Gastroesophageal sphincter (tissue), 4 donors: Measurements from ENCODE around the gene KIF22. TPM values are rescaled to one million over a fixed set of nuclear protein-coding genes. Genes with fewer than 3 reads are reported as not detected.

ENCODE experiments used
- ATAC-seq: fragments of 150-250 bp; one replicate; pipeline ENCODE4 v1.9.1; 2016; ENCODE audit warnings: mild to moderate bottlenecking, moderate library complexity
- H3K27ac ChIP-seq, 4 donors: fragments of 200-600 bp; sonication (generic) in 3 of 4; 1 replicate in 3 of 4; 2 replicates in 1 of 4; pipeline ENCODE4 v1.5.1; 2016 to 2019
- H3K27me3 ChIP-seq: fragments of 200-600 bp; sonication (generic); one replicate; pipeline ENCODE4 v1.5.1; 2019
- H3K36me3 ChIP-seq, 2 donors: fragments of 200-600 bp; sonication (generic); one replicate each; pipeline ENCODE4 v1.5.1; 2019; ENCODE audit warnings: control low read depth in 1 of 2
- H3K4me1 ChIP-seq, 3 donors: fragments of 200-600 bp; sonication (generic); 1 replicate in 2 of 3; 2 replicates in 1 of 3; pipeline ENCODE4 v1.5.1; 2016 to 2019; ENCODE audit warnings: control low read depth in 2 of 3
- H3K4me3 ChIP-seq, 2 donors: fragments of 200-600 bp; sonication (generic); one replicate each; pipeline ENCODE4 v1.5.1; 2019; ENCODE audit warnings: mild to moderate bottlenecking in 1 of 2, moderate library complexity in 1 of 2
- H3K9me3 ChIP-seq, 3 donors: fragments of 200-600 bp; sonication (generic); one replicate each; pipeline ENCODE4 v1.5.1; 2017 to 2019; ENCODE audit warnings: control low read depth in 2 of 3
- EP300 ChIP-seq: sonication (generic); formaldehyde crosslinking; IDR thresholded peaks from one replicate; pipeline ENCODE4 v1.6.1; 2017; ENCODE audit warnings: antibody characterized with exemption, mild to moderate bottlenecking
- POLR2A ChIP-seq, 2 donors: fragments of 450-650 bp; IDR thresholded peaks; one replicate each; pipeline ENCODE4 v1.6.1; 2017; ENCODE audit warnings: antibody characterized with exemption in 2 of 2, mild to moderate bottlenecking in 2 of 2, moderate library complexity in 1 of 2
- POLR2AphosphoS5 ChIP-seq: sonication (generic); formaldehyde crosslinking; IDR thresholded peaks from one replicate; pipeline ENCODE4 v1.6.1; 2017; ENCODE audit warnings: antibody characterized with exemption
- WGBS, 2 donors: methylation state at CpG; one replicate each; pipeline ENCODE4 v1.1.5; 2018; ENCODE audit warnings: low coverage in 1 of 2; 5-methylcytosine and 5-hydroxymethylcytosine counted together
- total RNA-seq, 4 donors: library from RNA; depleted of rRNA; stranded (reverse); fragments of >200 nt; gene quantifications; one replicate each; pipeline ENCODE4 v1.1.0, GENCODE V29; 2016
- TF ChIP-seq, protein P1 (sequence below), 4 experiments: fragments of 200-600 bp in 2 of 4; fragments of 450-650 bp in 2 of 4; sonication (generic) in 1 of 4; IDR thresholded peaks; one replicate each; pipeline ENCODE4 v1.5.1; 2017 to 2019; ENCODE audit warnings: antibody characterized with exemption in 4 of 4, mild to moderate bottlenecking in 2 of 4, moderate library complexity in 2 of 4

KIF22 gene
- total RNA-seq, 4 donors from 2014 or later = 9.4 to 17.3 (median 12.8) TPM

DNA sequence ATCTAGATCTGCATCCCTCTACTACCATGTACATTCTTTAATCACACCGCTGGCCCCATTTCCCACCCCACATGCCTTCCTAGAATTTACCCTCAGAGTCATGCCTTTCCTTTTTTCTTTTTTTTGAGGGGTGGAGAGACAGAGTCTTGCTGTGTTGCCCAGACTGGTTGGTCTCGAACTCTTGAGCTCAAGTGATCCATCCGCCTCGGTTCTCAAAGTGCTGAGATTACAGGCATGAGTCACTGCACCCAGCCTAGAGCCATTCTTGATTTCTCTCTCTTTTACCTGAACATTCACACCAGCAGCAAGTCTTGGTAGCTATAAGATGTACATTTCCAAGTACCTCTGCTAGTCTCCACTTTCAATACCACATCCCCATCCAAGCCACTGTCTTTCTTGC, 27.5 kb downstream of the KIF22 start:
- 80 to 92% methylated on average over 4 of the region's 4 CpGs for WGBS, 2 donors
- Histone ChIP-seq H3K27me3 (no peaks in the 10 kb centered on the region), H3K4me1 (peaks cover 2 to 86% (median 57%) of the 10 kb centered on the region in 3 donors)

DNA sequence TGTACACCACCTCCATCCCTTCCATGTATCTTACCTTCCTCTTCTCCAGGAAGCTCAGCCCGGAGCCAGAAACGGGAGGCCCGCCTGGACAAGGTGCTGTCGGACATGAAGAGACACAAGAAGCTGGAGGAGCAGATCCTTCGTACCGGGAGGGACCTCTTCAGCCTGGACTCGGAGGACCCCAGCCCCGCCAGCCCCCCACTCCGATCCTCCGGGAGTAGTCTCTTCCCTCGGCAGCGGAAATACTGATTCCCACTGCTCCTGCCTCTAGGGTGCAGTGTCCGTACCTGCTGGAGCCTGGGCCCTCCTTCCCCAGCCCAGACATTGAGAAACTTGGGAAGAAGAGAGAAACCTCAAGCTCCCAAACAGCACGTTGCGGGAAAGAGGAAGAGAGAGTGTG, 29.0 kb downstream of the KIF22 start:
- no peak overlapping the region for H3K4me3 ChIP-seq
- no peak for ATAC-seq
- peak overlapping the region in 3 of 4 donors; percentile 86 to 91 (median 87) for H3K27ac ChIP-seq
- TF ChIP-seq POLR2AphosphoS5 (no peak), POLR2A (IDR thresholded peaks at IDR 0.05) (no peak), EP300 (no peak)
- TF ChIP-seq, protein P1, sequence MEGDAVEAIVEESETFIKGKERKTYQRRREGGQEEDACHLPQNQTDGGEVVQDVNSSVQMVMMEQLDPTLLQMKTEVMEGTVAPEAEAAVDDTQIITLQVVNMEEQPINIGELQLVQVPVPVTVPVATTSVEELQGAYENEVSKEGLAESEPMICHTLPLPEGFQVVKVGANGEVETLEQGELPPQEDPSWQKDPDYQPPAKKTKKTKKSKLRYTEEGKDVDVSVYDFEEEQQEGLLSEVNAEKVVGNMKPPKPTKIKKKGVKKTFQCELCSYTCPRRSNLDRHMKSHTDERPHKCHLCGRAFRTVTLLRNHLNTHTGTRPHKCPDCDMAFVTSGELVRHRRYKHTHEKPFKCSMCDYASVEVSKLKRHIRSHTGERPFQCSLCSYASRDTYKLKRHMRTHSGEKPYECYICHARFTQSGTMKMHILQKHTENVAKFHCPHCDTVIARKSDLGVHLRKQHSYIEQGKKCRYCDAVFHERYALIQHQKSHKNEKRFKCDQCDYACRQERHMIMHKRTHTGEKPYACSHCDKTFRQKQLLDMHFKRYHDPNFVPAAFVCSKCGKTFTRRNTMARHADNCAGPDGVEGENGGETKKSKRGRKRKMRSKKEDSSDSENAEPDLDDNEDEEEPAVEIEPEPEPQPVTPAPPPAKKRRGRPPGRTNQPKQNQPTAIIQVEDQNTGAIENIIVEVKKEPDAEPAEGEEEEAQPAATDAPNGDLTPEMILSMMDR (IDR thresholded peaks at IDR 0.05) = no peak
- H3K4me1 ChIP-seq = peaks cover 2 to 86% (median 57%) of the 10 kb centered on the region in 3 donors
- no peaks in the 10 kb centered on the region for H3K27me3 ChIP-seq
- no peaks in the 10 kb centered on the region for H3K9me3 ChIP-seq
- H3K36me3 ChIP-seq = peaks cover 0 to 20% of the 10 kb centered on the region in 2 donors
- WGBS, 2 donors = 20 to 54% methylated on average over 2 of the region's 15 CpGs

More for the DNA sequence above, 27.5 kb downstream of the KIF22 start:
- no peak overlapping the region for H3K4me3 ChIP-seq
- H3K9me3 ChIP-seq = no peaks in the 10 kb centered on the region
- no peak for ATAC-seq
- no peak for TF ChIP-seq POLR2A (IDR thresholded peaks at IDR 0.05)
- TF ChIP-seq EP300 = no peak
- TF ChIP-seq, protein P1 (IDR thresholded peaks at IDR 0.05) = no peak
- no peak for TF ChIP-seq POLR2AphosphoS5
- no peak overlapping the region for H3K27ac ChIP-seq
- H3K36me3 ChIP-seq = peaks cover 0 to 20% of the 10 kb centered on the region in 2 donors

- peaks cover 0 to 20% of the 10 kb centered on the region in 2 donors for H3K36me3 ChIP-seq
- ATAC-seq = peak; percentile 9
- H3K9me3 ChIP-seq = no peaks in the 10 kb centered on the region
- H3K27ac ChIP-seq = peak within 1 kb of the TSS; percentile 64 to 91 (median 86)
- no peaks in the 10 kb centered on the region for H3K27me3 ChIP-seq
- peaks cover 0 to 86% (median 56%) of the 10 kb centered on the region in 3 donors for H3K4me1 ChIP-seq
- TF ChIP-seq POLR2A (IDR thresholded peaks at IDR 0.05) (no peak), POLR2AphosphoS5 (peak; percentile 88), EP300 (no peak)
- TF ChIP-seq, protein P1 (IDR thresholded peaks at IDR 0.05) = no peak
- H3K4me3 ChIP-seq = peak within 1 kb of the TSS; percentile 67 to 82
- WGBS, 2 donors = no CpG with 5 or more reads among the region's 4 CpGs
These were observed 29.7 kb downstream of the KIF22 start, which contains the start of gene MVP for GRCh38 chr16:29820271-29820701. TSS of gene MVP (plus strand) at chr16:29820462. CDS start at chr16:29830550, 10,088 bp downstream.

GRCh38 chr16:29820730-29821642, 30.4 kb downstream of the KIF22 start:
- Histone ChIP-seq H3K9me3 (no peaks in the 10 kb centered on the region), H3K27ac (peak overlapping the region; percentile 64 to 91 (median 86)), H3K27me3 (no peaks in the 10 kb centered on the region), H3K4me3 (peak overlapping the region; percentile 67 to 82), H3K36me3 (peaks cover 0 to 20% of the 10 kb centered on the region in 2 donors), H3K4me1 (peaks cover 0 to 92% (median 61%) of the 10 kb centered on the region in 3 donors)
- no peak for ATAC-seq
- WGBS, 2 donors = 39 to 43% methylated on average over 3 to 4 of the region's 11 CpGs
- no peak for TF ChIP-seq EP300
- TF ChIP-seq POLR2AphosphoS5 = no peak
- peak in 1 of 2 donors; percentile 12 for TF ChIP-seq POLR2A (IDR thresholded peaks at IDR 0.05)
- TF ChIP-seq, protein P1 (IDR thresholded peaks at IDR 0.05) = no peak
